Measurements from ENCODE around the gene LCK.

GRCh38 chr1:32299327-32299726 is 48.3 kb downstream of the LCK start:
- TF ChIP-seq REST (IDR thresholded peaks at IDR 0.05; ENCODE audit: borderline replicate concordance) (no peak), POLR2AphosphoS5 (IDR thresholded peaks at IDR 0.05) (no peak), EP300 (conservative IDR thresholded peaks at IDR 0.05; ENCODE audit: poor library complexity, severe bottlenecking) (no peak), CTCF (IDR thresholded peaks at IDR 0.05; ENCODE audit: poor library complexity, severe bottlenecking) (no peak), EZH2 (IDR thresholded peaks at IDR 0.05; ENCODE audit: borderline replicate concordance, insufficient read depth, low read length, poor library complexity, severe bottlenecking) (no peak), MXI1 (conservative IDR thresholded peaks at IDR 0.05; ENCODE audit: poor library complexity, severe bottlenecking) (no peak), TAF1 (IDR thresholded peaks at IDR 0.05; ENCODE audit: low read depth) (no peak)
